IPS DF 6.9 (cell line): ENCODE results near the gene PPP1R1B.
A peak's percentile ranks its signal among the peaks of the same experiment; 100 is the strongest.

ENCODE experiments used
- DNase-seq: peaks from one replicate; pipeline ENCODE4 v3.0.0-alpha.2; 2013; ENCODE audit warnings: low read depth, low spot score
- H3K27ac ChIP-seq: one replicate; pipeline ENCODE4 v1.5.1; 2013; ENCODE audit warnings: low read length, control low read depth
- H3K27me3 ChIP-seq: 2 replicates; pipeline ENCODE4 v1.6.1; 2013; ENCODE audit warnings: mild to moderate bottlenecking, low read length; ENCODE audit not compliant: control insufficient read depth, insufficient read depth
- H3K36me3 ChIP-seq: 2 replicates; pipeline ENCODE4 v1.6.1; 2013; ENCODE audit warnings: low read length; ENCODE audit not compliant: control insufficient read depth, insufficient read depth
- H3K4me1 ChIP-seq: 2 replicates; pipeline ENCODE4 v1.6.1; 2013; ENCODE audit warnings: low read length; ENCODE audit not compliant: control insufficient read depth, insufficient read depth
- H3K4me3 ChIP-seq: 2 replicates; pipeline ENCODE4 v1.5.1; 2013; ENCODE audit warnings: mild to moderate bottlenecking, low read length
- H3K9me3 ChIP-seq: 2 replicates; pipeline ENCODE4 v1.6.1; 2013; ENCODE audit warnings: low read length, inconsistent platforms; ENCODE audit not compliant: control insufficient read depth, insufficient read depth
- WGBS: extraction: QIAGEN DNeasy Blood & Tissue Kit; methylation state at CpG from one replicate; pipeline ENCODE4 v1.1.7; 2013; ENCODE audit warnings: mixed read lengths, missing lambda C conversion rate; ENCODE audit not compliant: insufficient read length, insufficient coverage; 5-methylcytosine and 5-hydroxymethylcytosine counted together

The PPP1R1B gene

DNA sequence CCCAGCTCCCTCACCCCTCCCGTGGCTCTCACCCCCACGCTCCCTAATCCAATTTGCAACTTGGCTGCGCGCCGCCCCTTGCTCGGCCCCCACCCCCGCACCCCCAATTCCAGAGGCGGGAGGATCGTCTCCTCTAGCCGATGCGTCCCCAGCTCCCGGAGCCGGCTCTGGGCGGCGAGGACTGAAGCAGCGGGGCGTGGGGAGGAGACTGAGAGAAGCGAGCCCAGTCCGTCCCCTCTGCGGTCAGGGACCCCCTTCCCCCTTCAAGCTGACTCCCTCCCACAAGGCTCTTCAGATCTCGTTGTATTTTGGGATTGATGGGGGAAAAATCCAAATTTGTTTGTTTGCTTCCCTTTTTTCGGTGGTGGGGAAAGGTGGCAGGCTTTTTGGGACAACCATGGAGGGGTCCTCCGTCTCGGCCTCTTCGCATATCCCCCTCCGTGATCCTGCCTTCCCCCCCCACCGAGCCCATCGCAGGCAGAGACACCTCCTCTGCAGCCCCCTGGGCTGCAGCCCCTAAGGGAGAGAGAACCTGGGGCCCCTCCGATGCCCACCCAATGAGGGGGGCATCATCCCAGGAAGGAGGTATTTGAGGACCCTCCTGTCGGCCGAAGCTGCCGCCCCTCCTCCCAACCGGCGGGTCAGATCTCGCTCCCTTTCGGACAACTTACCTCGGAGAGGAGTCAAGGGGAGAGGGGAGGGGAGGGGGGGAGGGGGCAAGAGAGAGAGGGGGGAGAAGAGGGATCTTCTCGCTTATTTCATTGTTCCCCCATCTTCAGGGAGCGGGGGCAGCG lies 19.5 kb upstream of the PPP1R1B start:
- no peak for DNase-seq
- no CpG with 5 or more reads among the region's 40 CpGs for WGBS
- H3K4me3 ChIP-seq, result peak overlapping the region; percentile 12; the same call in 1 of the 2 replicates
- H3K27me3 ChIP-seq, result peaks cover 66% of the 10 kb centered on the region
- peaks cover 10% of the 10 kb centered on the region for H3K4me1 ChIP-seq
- no peak overlapping the region for H3K27ac ChIP-seq
- no peaks in the 10 kb centered on the region for H3K9me3 ChIP-seq
- no peaks in the 10 kb centered on the region for H3K36me3 ChIP-seq

DNA sequence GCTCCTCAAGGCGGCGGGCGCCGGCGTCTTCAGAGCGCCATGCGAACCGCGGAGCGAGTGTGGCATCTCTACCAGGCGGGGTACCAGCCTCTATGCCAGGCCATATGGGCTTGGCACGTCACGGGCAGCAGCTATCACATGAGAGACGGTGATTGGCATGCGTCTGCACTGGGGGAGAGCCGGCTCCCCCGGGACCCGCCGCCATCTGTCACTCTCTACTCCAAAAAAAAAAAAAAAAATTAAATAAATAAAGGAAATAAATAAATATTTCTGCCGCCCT lies 19.0 kb upstream of the PPP1R1B start, which contains the start of gene NEUROD2:
Gene NEUROD2 (minus strand): TSS at position 70 of the 280 bp plus-strand sequence. CDS start 1,321 bp downstream, outside the sequence.
- peak within 1 kb of the TSS; percentile 12; the same call in 1 of the 2 replicates for H3K4me3 ChIP-seq
- no peaks in the 10 kb centered on the region for H3K9me3 ChIP-seq
- WGBS, result no CpG with 5 or more reads among the region's 20 CpGs
- no peak for DNase-seq
- H3K27me3 ChIP-seq, result peaks cover 61% of the 10 kb centered on the region
- peaks cover 10% of the 10 kb centered on the region for H3K4me1 ChIP-seq
- no peak within 1 kb of the TSS for H3K27ac ChIP-seq
- H3K36me3 ChIP-seq, result no peaks in the 10 kb centered on the region

GRCh38 chr17:39608142-39608981 lies 18.4 kb upstream of the PPP1R1B start:
- no peaks in the 10 kb centered on the region for H3K9me3 ChIP-seq
- no peaks in the 10 kb centered on the region for H3K36me3 ChIP-seq
- no peak overlapping the region for H3K4me3 ChIP-seq
- H3K27me3 ChIP-seq, result peaks cover 55% of the 10 kb centered on the region
- H3K27ac ChIP-seq, result no peak overlapping the region
- H3K4me1 ChIP-seq, result peaks cover 10% of the 10 kb centered on the region
- DNase-seq, result no peak
- WGBS, result no CpG with 5 or more reads among the region's 15 CpGs

DNA sequence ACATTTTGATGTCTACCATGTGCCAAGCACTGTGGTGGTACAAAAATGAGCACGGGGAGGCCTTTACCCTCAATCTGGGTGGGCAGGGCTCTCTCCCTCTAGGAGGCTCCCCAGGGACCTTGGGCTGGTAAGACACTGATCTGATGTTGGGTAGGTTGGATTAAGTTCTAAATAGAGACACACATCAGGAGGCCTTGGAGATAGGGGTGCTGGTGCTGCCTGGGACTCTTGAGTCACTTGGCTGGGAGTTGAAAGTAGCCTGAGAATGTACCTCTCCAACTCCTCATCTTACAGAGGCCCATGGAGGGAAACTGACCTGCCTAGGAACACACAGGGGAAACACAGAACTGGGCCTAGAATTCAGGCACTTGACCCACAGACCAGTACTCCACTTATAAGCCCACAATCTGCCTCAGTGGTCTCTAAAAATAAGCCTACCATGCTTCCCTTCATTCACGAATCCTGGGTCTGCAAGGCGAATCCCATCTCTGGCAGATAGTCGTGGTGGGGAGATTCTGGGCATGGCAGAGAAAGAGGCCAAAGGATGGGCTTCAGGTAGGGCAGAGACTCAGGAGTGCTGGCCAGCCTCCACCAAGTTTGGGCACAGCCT lies 17.2 kb upstream of the PPP1R1B start:
- peaks cover 48% of the 10 kb centered on the region for H3K27me3 ChIP-seq
- DNase-seq, result no peak
- peaks cover 10% of the 10 kb centered on the region for H3K4me1 ChIP-seq
- H3K4me3 ChIP-seq, result no peak overlapping the region
- H3K9me3 ChIP-seq, result no peaks in the 10 kb centered on the region
- no peak overlapping the region for H3K27ac ChIP-seq
- H3K36me3 ChIP-seq, result no peaks in the 10 kb centered on the region
- WGBS, result no CpG with 5 or more reads among the region's 4 CpGs

GRCh38 chr17:39611401-39612112 lies 15.2 kb upstream of the PPP1R1B start:
- WGBS, result no CpG with 5 or more reads among the region's 9 CpGs
- Histone ChIP-seq H3K27ac (no peak overlapping the region), H3K4me1 (peaks cover 4% of the 10 kb centered on the region; the same call in 1 of the 2 replicates), H3K4me3 (no peak overlapping the region), H3K36me3 (no peaks in the 10 kb centered on the region), H3K27me3 (peaks cover 32% of the 10 kb centered on the region), H3K9me3 (no peaks in the 10 kb centered on the region)
- DNase-seq, result no peak

DNA sequence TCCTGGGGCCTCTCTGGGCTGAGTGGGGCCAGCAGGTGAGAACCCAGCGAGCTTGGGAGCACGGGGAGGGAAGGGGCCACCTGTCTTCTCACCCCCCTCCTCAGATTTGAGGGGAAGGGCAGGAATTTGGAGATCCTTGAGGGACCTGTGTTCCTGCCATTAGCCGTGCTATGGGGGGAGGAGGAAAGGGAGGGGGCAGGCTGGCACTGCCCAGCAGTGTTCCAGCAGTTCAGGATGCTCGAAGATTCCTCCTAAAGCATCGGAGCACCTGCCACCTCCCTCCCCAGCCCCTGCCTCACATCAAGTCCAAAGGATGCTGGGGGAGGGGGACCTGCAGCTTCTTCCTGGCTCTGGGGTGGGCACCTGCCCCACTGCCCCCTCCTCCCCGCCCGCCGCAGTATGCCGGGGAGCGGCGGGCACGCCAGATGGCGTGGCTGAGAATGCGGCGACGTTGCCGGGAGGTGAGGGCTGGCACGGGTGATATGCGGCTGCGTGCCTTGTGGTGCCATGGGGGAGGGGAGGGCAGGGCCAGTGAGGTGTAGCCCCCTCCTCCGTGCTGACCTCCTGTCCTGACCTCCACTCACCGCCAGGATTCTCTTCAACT lies 14.4 kb upstream of the PPP1R1B start:
- Histone ChIP-seq H3K9me3 (no peaks in the 10 kb centered on the region), H3K4me1 (peaks cover 4% of the 10 kb centered on the region; the same call in 1 of the 2 replicates), H3K27me3 (peaks cover 33% of the 10 kb centered on the region), H3K36me3 (no peaks in the 10 kb centered on the region), H3K4me3 (no peak overlapping the region), H3K27ac (no peak overlapping the region)
- DNase-seq, result no peak
- no CpG with 5 or more reads among the region's 22 CpGs for WGBS

- Histone ChIP-seq H3K9me3 (no peaks in the 10 kb centered on the region), H3K27ac (no peak overlapping the region), H3K4me1 (peaks cover 4% of the 10 kb centered on the region; the same call in 1 of the 2 replicates), H3K4me3 (no peak overlapping the region), H3K27me3 (peaks cover 29% of the 10 kb centered on the region), H3K36me3 (no peaks in the 10 kb centered on the region)
- no CpG with 5 or more reads among the region's 7 CpGs for WGBS
- DNase-seq, result no peak
Measured at GRCh38 chr17:39612935-39613464, 13.8 kb upstream of the PPP1R1B start.

DNA sequence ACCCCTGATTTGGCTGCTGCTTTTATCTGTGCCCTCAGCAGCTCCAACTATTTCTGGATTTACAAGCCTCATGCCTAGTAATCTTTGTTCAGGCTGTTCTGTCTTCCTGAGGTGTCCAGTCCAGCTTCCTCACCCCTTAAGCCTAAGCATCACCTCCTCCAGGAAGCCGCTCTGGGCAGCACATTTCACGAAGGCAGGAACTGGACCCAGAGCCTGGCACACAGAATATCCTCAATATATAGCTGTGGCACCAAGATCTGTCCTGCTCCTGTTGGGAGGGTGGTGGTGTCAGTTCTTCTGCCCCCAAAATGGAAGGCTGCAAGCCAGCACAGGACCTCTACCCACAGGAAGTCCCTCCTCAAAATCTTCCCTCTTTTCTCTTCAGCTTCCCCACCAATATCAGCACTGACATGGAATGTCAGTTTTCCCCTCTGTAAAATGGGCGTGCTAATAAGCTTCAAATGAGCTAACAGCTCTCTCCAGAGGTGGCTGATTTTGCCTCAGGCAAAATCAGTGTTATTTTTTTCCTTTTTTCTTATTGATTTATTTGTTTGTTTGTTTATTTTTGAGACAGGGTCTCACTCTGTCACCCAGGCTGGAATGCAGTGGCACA lies 12.1 kb upstream of the PPP1R1B start:
- peaks cover 23% of the 10 kb centered on the region for H3K27me3 ChIP-seq
- no CpG with 5 or more reads among the region's 3 CpGs for WGBS
- no peaks in the 10 kb centered on the region for H3K36me3 ChIP-seq
- H3K27ac ChIP-seq, result no peak overlapping the region
- no peak overlapping the region for H3K4me3 ChIP-seq
- no peaks in the 10 kb centered on the region for H3K9me3 ChIP-seq
- 0 out of 2 replicates have a peak, but pooled peaks cover 5% of the 10 kb centered on the region for H3K4me1 ChIP-seq
- DNase-seq, result no peak

DNA sequence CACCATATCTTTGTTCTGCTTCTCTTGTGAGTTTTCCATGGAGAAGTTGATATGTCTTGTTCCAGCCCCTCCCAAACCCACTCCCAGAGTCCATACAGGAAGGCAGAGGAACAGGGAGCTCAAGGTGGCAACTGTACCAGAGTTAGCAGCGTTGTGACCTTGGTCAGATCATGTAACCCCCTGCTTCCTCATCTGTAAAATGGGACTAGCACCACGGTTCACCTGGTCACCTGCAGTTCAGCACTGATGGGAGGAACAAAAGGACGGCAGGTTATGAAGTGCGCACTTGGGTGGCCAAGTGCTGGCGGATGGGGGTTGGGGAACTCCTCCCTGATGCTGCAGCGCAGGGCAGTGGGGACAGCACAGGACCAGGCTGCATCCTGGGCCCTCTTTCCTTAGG lies 11.3 kb upstream of the PPP1R1B start:
- Histone ChIP-seq H3K36me3 (no peaks in the 10 kb centered on the region), H3K27me3 (peaks cover 24% of the 10 kb centered on the region), H3K4me3 (no peak overlapping the region), H3K27ac (no peak overlapping the region), H3K9me3 (no peaks in the 10 kb centered on the region), H3K4me1 (0 out of 2 replicates have a peak, but pooled peaks cover 5% of the 10 kb centered on the region)
- WGBS, result no CpG with 5 or more reads among the region's 6 CpGs
- no peak for DNase-seq
